ENCODE results near the gene TRDMT1. TPM values are rescaled to one million over a fixed set of nuclear protein-coding genes. Genes with fewer than 3 reads are reported as not detected.

Gene TRDMT1
- polyA plus RNA-seq, 1 donor (not counting 4 experiments of a cell fraction or from before 2014, with no cell fraction given): 6.6 TPM

- Histone ChIP-seq H3K27me3 (ENCODE audit: control insufficient read depth, extremely low read depth, insufficient read depth, low read length) (no peaks in the 10 kb centered on the region), H3K79me2 (ENCODE audit: control insufficient read depth, insufficient read depth, low read length) (no peaks in the 10 kb centered on the region), H2AFZ (ENCODE audit: control insufficient read depth, low read length) (no peak overlapping the region), H3K9me1 (ENCODE audit: control insufficient read depth, extremely low read depth, insufficient read depth, low read length) (no peaks in the 10 kb centered on the region), H3K9me3 (ENCODE audit: control insufficient read depth, low read depth, low read length) (no peaks in the 10 kb centered on the region), H3K36me3 (ENCODE audit: control insufficient read depth in 2 of 2, extremely low read depth in 1 of 2, insufficient read depth in 2 of 2, low read length in 2 of 2) (no peaks in the 10 kb centered on the region), H3K4me2 (ENCODE audit: control insufficient read depth, extremely low read depth, insufficient read depth, low read depth, low read length) (no peak overlapping the region), H3K4me1 (ENCODE audit: control insufficient read depth, extremely low read depth, insufficient read depth, low read length) (peaks cover 17% of the 10 kb centered on the region), H3K4me3 (ENCODE audit: control insufficient read depth in 2 of 3, extremely low read depth in 1 of 3, insufficient read depth in 2 of 3, low read depth in 1 of 3, low read length in 3 of 3) (no peak overlapping the region), H4K20me1 (ENCODE audit: control insufficient read depth, extremely low read depth, insufficient read depth, low read length) (no peaks in the 10 kb centered on the region), H3K9ac (ENCODE audit: control insufficient read depth, extremely low read depth, insufficient read depth, low read length) (no peak overlapping the region), H3K27ac (ENCODE audit: control insufficient read depth, insufficient read depth, low read length) (peak overlapping the region; percentile 40)
- peak; percentile 64 for FAIRE-seq
- dilution Hi-C loops (cut with MboI; ENCODE audit: extremely low pct_ligation_motif_present, low sequenced_read_pairs): no loop called here
- DNase-seq (ENCODE audit: low read depth, low spot score): no peak
- TF ChIP-seq CTCF (optimal IDR thresholded peaks at IDR 0.05 in 1 of 3, IDR thresholded peaks at IDR 0.05 in 1 of 3, conservative IDR thresholded peaks at IDR 0.05 in 1 of 3; ENCODE audit: extremely low read depth in 1 of 3, insufficient read depth in 2 of 3, low read length in 3 of 3): no peak
- no peak for TF ChIP-seq EZH2 (IDR thresholded peaks at IDR 0.05; ENCODE audit: low read length)
Observed at GRCh38 chr10:17206210-17206709, 4.8 kb upstream of the TRDMT1 start.

GRCh38 chr10:17203416-17203815, 1.9 kb upstream of the TRDMT1 start:
- no peak overlapping the region for H3K27ac ChIP-seq (ENCODE audit: control insufficient read depth, insufficient read depth, low read length)
- no peaks in the 10 kb centered on the region for H3K9me1 ChIP-seq (ENCODE audit: control insufficient read depth, extremely low read depth, insufficient read depth, low read length)
- no peaks in the 10 kb centered on the region for H3K9me3 ChIP-seq (ENCODE audit: control insufficient read depth, low read depth, low read length)
- no peak for FAIRE-seq
- DNase-seq (ENCODE audit: low read depth, low spot score): no peak
- H3K4me3 ChIP-seq (ENCODE audit: control insufficient read depth in 2 of 3, extremely low read depth in 1 of 3, insufficient read depth in 2 of 3, low read depth in 1 of 3, low read length in 3 of 3): no peak overlapping the region
- no peak overlapping the region for H3K9ac ChIP-seq (ENCODE audit: control insufficient read depth, extremely low read depth, insufficient read depth, low read length)
- dilution Hi-C loops (cut with MboI; ENCODE audit: extremely low pct_ligation_motif_present, low sequenced_read_pairs): no loop called here
- H3K27me3 ChIP-seq (ENCODE audit: control insufficient read depth, extremely low read depth, insufficient read depth, low read length): no peaks in the 10 kb centered on the region
- peaks cover 3% of the 10 kb centered on the region for H3K79me2 ChIP-seq (ENCODE audit: control insufficient read depth, insufficient read depth, low read length)
- H3K36me3 ChIP-seq (ENCODE audit: control insufficient read depth in 2 of 2, extremely low read depth in 1 of 2, insufficient read depth in 2 of 2, low read length in 2 of 2): no peaks in the 10 kb centered on the region
- no peaks in the 10 kb centered on the region for H4K20me1 ChIP-seq (ENCODE audit: control insufficient read depth, extremely low read depth, insufficient read depth, low read length)
- H3K4me1 ChIP-seq (ENCODE audit: control insufficient read depth, extremely low read depth, insufficient read depth, low read length): peaks cover 19% of the 10 kb centered on the region
- no peak overlapping the region for H2AFZ ChIP-seq (ENCODE audit: control insufficient read depth, low read length)
- no peak overlapping the region for H3K4me2 ChIP-seq (ENCODE audit: control insufficient read depth, extremely low read depth, insufficient read depth, low read depth, low read length)
- TF ChIP-seq EZH2 (IDR thresholded peaks at IDR 0.05; ENCODE audit: low read length): no peak

GRCh38 chr10:17202999-17203398, 1.5 kb upstream of the TRDMT1 start:
- peaks cover 3% of the 10 kb centered on the region for H3K79me2 ChIP-seq (ENCODE audit: control insufficient read depth, insufficient read depth, low read length)
- H3K4me3 ChIP-seq (ENCODE audit: control insufficient read depth in 2 of 3, extremely low read depth in 1 of 3, insufficient read depth in 2 of 3, low read depth in 1 of 3, low read length in 3 of 3): no peak overlapping the region
- FAIRE-seq (no peak), DNase-seq (ENCODE audit: low read depth, low spot score) (no peak)
- H3K4me1 ChIP-seq (ENCODE audit: control insufficient read depth, extremely low read depth, insufficient read depth, low read length): peaks cover 19% of the 10 kb centered on the region
- dilution Hi-C loops (cut with MboI; ENCODE audit: extremely low pct_ligation_motif_present, low sequenced_read_pairs): no loop called here
- H2AFZ ChIP-seq (ENCODE audit: control insufficient read depth, low read length): no peak overlapping the region
- H3K27me3 ChIP-seq (ENCODE audit: control insufficient read depth, extremely low read depth, insufficient read depth, low read length): no peaks in the 10 kb centered on the region
- H4K20me1 ChIP-seq (ENCODE audit: control insufficient read depth, extremely low read depth, insufficient read depth, low read length): no peaks in the 10 kb centered on the region
- H3K36me3 ChIP-seq (ENCODE audit: control insufficient read depth in 2 of 2, extremely low read depth in 1 of 2, insufficient read depth in 2 of 2, low read length in 2 of 2): no peaks in the 10 kb centered on the region
- no peak overlapping the region for H3K27ac ChIP-seq (ENCODE audit: control insufficient read depth, insufficient read depth, low read length)
- H3K9me1 ChIP-seq (ENCODE audit: control insufficient read depth, extremely low read depth, insufficient read depth, low read length): no peaks in the 10 kb centered on the region
- H3K4me2 ChIP-seq (ENCODE audit: control insufficient read depth, extremely low read depth, insufficient read depth, low read depth, low read length): no peak overlapping the region
- no peak overlapping the region for H3K9ac ChIP-seq (ENCODE audit: control insufficient read depth, extremely low read depth, insufficient read depth, low read length)
- H3K9me3 ChIP-seq (ENCODE audit: control insufficient read depth, low read depth, low read length): no peaks in the 10 kb centered on the region
- TF ChIP-seq EZH2 (IDR thresholded peaks at IDR 0.05; ENCODE audit: low read length) (no peak), CTCF (optimal IDR thresholded peaks at IDR 0.05 in 1 of 3, IDR thresholded peaks at IDR 0.05 in 1 of 3, conservative IDR thresholded peaks at IDR 0.05 in 1 of 3; ENCODE audit: extremely low read depth in 1 of 3, insufficient read depth in 2 of 3, low read length in 3 of 3) (no peak)

Data from keratinocyte (primary cell).